Kidney (tissue), 14 donors: ENCODE data around the gene PRKAG2. TPM values are rescaled to one million over a fixed set of nuclear protein-coding genes. Genes with fewer than 3 reads are reported as not detected.
A peak's percentile ranks its signal among the peaks of the same experiment; 100 is the strongest.

Source experiments
- DNase-seq, 5 donors: peaks; one replicate each; pipeline ENCODE4 v3.0.0-alpha.2; 2013 to 2020
- FAIRE-seq: peaks from 2 replicates; lab custom pipeline; 2012; peaks lifted over from hg19 to GRCh38; lab: Jason Lieb, UNC
- H3K27ac ChIP-seq, 2 donors: one replicate each; pipeline ENCODE4 v1.7.0; 2013; ENCODE audit warnings: low read depth in 2 of 2, low read length in 2 of 2, inconsistent platforms in 1 of 2
- H3K27me3 ChIP-seq: one replicate; pipeline ENCODE4 v1.7.1; 2013; ENCODE audit warnings: low read length, inconsistent platforms; ENCODE audit not compliant: control insufficient read depth, insufficient read depth
- H3K36me3 ChIP-seq, 3 donors: one replicate each; pipeline versions ENCODE4 v1.7.0 to v1.7.1; 2013; ENCODE audit warnings: low read length in 3 of 3, control low read depth in 1 of 3, inconsistent platforms in 1 of 3; ENCODE audit not compliant: insufficient read depth in 3 of 3, control insufficient read depth in 2 of 3
- H3K4me1 ChIP-seq, 3 donors: one replicate each; pipeline versions ENCODE4 v1.7.0 to v1.7.1; 2013; ENCODE audit warnings: low read length in 3 of 3, inconsistent platforms in 1 of 3, low read depth in 1 of 3; ENCODE audit not compliant: control insufficient read depth in 2 of 3, insufficient read depth in 2 of 3
- H3K4me3 ChIP-seq, 3 donors: one replicate each; pipeline versions ENCODE4 v1.7.0 to v1.8.1; 2013; ENCODE audit warnings: low read length in 3 of 3, control low read depth in 1 of 3, inconsistent platforms in 1 of 3
- H3K9ac ChIP-seq, 3 donors: one replicate each; pipeline versions ENCODE4 v1.7.0 to v1.7.1; 2013; ENCODE audit warnings: low read length in 3 of 3, control low read depth in 1 of 3, inconsistent platforms in 1 of 3
- H3K9me3 ChIP-seq, 3 donors: one replicate each; pipeline versions ENCODE4 v1.7.0 to v1.7.1; 2013; ENCODE audit warnings: low read length in 3 of 3, control low read depth in 1 of 3, inconsistent platforms in 1 of 3; ENCODE audit not compliant: control insufficient read depth in 2 of 3, insufficient read depth in 1 of 3
- intact Hi-C: fragments of 100-400 bp; cut with DNase I; formaldehyde crosslinking; loops from one replicate; pipeline ENCODE4 v1.11.1; 2022
- polyA plus RNA-seq: library from polyadenylated mRNA; stranded (reverse); fragments of 350-450 nt; fragmentation: Illumina TruSeq; extraction: RNeasy Lipid Tissue Mini Kit (QIAGEN cat#74804); gene quantifications from one replicate; pipeline ENCODE4 v1.2.3, GENCODE V29; 2014; ENCODE audit warnings: low read depth, low replicate concordance; ENCODE audit not compliant: insufficient read depth
- total RNA-seq: library from RNA; stranded (reverse); fragmentation: NEBNext Ultra II Directional; extraction: Animal tissue kit (Norgen Biotek cat#: 25700); gene quantifications from one replicate; pipeline ENCODE4 v1.2.1, GENCODE V29; 2021
- TF ChIP-seq, protein P1 (sequence below): IDR thresholded peaks from 3 replicates; pipeline ENCODE4 v1.5.1; 2012; ENCODE audit warnings: mild to moderate bottlenecking, moderate library complexity, borderline replicate concordance; ENCODE audit not compliant: insufficient read depth; ENCODE audit errors: extremely low read depth
- donor health status: control.
- donor health status: control.
- donor health status: control.
- donor health status: control.
- donor health status: control.
- donor health status: DM: yes; HTN: yes; CAD: no.
- donor health status: Normal renal cell carcinoma (clear cell type).

PRKAG2 gene
- total and polyA plus RNA-seq, 2 donors from 2014 or later = 40.7 to 40.9 TPM

DNA sequence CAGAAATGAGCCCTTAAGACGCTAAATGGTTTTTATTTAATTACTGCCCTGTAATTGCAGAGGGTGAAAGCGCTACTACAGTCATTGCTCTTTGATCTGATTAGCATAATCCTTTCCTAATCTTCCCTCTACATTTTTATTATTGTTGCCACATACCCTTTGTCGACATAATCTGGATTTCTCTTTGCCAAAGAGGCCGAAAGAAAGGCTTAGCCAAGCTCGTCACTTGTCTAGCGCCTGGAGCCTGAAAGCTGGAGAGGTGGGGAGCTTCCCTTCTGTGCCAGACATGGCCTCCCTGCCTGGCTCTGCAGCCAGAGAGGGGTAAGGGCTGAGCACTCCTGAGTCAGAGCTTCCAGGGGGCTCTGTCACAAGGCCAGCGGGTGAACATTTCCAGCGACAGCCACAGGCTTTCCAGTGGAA is 145.9 kb downstream of the PRKAG2 start:
- H3K4me1 ChIP-seq = peaks cover 0 to 6% (median 2%) of the 10 kb centered on the region in 3 donors
- no peak overlapping the region for H3K9ac ChIP-seq
- no peaks in the 10 kb centered on the region for H3K27me3 ChIP-seq
- intact Hi-C loops = no loop called here
- H3K36me3 ChIP-seq = no peaks in the 10 kb centered on the region
- no peak overlapping the region for H3K27ac ChIP-seq
- FAIRE-seq (no peak), DNase-seq (no peak)
- no peak overlapping the region for H3K4me3 ChIP-seq
- TF ChIP-seq, protein P1, sequence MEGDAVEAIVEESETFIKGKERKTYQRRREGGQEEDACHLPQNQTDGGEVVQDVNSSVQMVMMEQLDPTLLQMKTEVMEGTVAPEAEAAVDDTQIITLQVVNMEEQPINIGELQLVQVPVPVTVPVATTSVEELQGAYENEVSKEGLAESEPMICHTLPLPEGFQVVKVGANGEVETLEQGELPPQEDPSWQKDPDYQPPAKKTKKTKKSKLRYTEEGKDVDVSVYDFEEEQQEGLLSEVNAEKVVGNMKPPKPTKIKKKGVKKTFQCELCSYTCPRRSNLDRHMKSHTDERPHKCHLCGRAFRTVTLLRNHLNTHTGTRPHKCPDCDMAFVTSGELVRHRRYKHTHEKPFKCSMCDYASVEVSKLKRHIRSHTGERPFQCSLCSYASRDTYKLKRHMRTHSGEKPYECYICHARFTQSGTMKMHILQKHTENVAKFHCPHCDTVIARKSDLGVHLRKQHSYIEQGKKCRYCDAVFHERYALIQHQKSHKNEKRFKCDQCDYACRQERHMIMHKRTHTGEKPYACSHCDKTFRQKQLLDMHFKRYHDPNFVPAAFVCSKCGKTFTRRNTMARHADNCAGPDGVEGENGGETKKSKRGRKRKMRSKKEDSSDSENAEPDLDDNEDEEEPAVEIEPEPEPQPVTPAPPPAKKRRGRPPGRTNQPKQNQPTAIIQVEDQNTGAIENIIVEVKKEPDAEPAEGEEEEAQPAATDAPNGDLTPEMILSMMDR = no peak
- no peaks in the 10 kb centered on the region for H3K9me3 ChIP-seq

DNA sequence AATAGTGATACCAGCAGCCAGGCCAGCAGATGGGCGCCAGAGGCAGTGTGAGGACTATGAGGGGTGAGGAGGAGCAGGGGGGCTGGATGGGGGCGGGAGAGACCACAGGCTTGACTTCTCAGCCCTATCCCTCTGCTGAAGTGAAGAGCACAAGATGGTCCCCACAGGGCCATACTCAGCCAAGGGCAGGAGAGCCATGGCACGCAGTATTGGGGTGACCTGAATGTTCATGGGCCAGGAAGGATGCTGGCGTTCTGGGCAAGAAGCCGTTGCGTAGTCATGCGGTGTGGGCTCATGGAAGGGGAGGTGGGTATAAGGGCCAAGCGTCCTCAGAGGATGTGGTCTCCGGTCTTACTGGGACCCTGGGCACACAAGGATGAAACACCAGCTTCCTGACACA is 146.3 kb downstream of the PRKAG2 start:
- Histone ChIP-seq H3K27me3 (no peaks in the 10 kb centered on the region), H3K4me1 (peaks cover 0 to 6% (median 0%) of the 10 kb centered on the region in 3 donors), H3K9me3 (no peaks in the 10 kb centered on the region), H3K27ac (no peak overlapping the region), H3K9ac (no peak overlapping the region), H3K4me3 (no peak overlapping the region), H3K36me3 (no peaks in the 10 kb centered on the region)
- FAIRE-seq (no peak), DNase-seq (peak in 1 of 5 donors; percentile 29)
- TF ChIP-seq, protein P1 = no peak
- intact Hi-C loops = no loop called here

DNA sequence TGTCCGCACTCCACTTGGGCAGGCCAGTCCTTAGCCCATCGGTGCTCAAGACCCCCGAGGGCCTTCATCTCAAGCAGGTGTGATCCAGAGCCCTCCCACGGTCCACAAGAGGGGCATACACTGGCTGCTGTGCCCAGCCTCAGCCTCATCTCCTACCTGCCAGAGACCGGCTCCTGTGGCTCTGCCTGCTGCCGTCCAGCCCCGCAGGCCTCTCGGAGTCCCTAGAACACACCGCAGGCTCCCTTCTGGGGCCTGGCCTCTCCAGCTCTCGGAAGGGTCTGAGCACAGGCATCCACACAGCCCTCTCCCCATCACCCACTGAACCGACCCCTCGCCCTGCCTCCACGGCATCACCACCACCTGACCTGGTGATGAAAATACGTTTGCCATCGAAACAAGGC is 147.4 kb downstream of the PRKAG2 start:
- FAIRE-seq (no peak), DNase-seq (peak in 1 of 5 donors; percentile 62)
- H3K9ac ChIP-seq = no peak overlapping the region
- H3K36me3 ChIP-seq = no peaks in the 10 kb centered on the region
- no peak overlapping the region for H3K4me3 ChIP-seq
- no peak overlapping the region for H3K27ac ChIP-seq
- no peaks in the 10 kb centered on the region for H3K27me3 ChIP-seq
- peaks cover 0 to 6% (median 0%) of the 10 kb centered on the region in 3 donors for H3K4me1 ChIP-seq
- no peaks in the 10 kb centered on the region for H3K9me3 ChIP-seq
- TF ChIP-seq, protein P1 = no peak
- intact Hi-C loops = no loop called here

DNA sequence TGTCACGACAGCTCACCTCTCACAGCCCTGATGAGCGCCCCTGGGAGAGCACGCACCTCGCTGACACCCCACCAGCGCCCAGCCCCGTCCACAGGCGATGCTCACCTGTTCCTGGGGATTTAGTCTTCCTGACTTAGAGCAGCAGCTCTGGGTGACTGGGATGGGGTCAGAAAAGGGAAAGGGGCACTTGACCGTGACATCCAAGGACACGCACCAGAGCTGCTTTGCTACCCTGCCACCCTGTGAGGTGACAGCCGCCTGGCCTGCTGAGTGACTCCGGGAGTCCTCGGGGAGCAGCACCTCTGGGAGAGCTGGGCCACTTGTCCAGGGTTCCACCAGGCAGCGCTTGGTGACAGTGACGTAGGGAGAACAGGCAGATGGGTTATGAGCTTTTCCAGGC is 148.2 kb downstream of the PRKAG2 start:
- Histone ChIP-seq H3K27ac (no peak overlapping the region), H3K9me3 (no peaks in the 10 kb centered on the region), H3K9ac (no peak overlapping the region), H3K36me3 (no peaks in the 10 kb centered on the region), H3K27me3 (no peaks in the 10 kb centered on the region), H3K4me1 (peaks cover 0 to 6% (median 0%) of the 10 kb centered on the region in 3 donors), H3K4me3 (no peak overlapping the region)
- TF ChIP-seq, protein P1 = no peak
- FAIRE-seq (no peak), DNase-seq (peak in 1 of 5 donors; percentile 60)
- intact Hi-C loops = no loop called here
